Type B pancreatic cell (in vitro differentiated cells): Measurements from ENCODE around the gene SCLY. TPM values are rescaled to one million over a fixed set of nuclear protein-coding genes. Genes with fewer than 3 reads are reported as not detected.

Experiments used
- DNase-seq: peaks from one replicate; pipeline ENCODE4 v3.0.0; 2021; ENCODE audit warnings: mixed read lengths; ENCODE audit not compliant: unreplicated experiment; ENCODE audit errors: extremely low spot score
- H3K27ac Mint-ChIP-seq: 2 replicates; pipeline ENCODE4 v1.8.0; 2021; ENCODE audit warnings: mild to moderate bottlenecking, mixed read lengths
- H3K27me3 Mint-ChIP-seq: 2 replicates; pipeline ENCODE4 v1.8.0; 2021; ENCODE audit warnings: mixed read lengths
- H3K36me3 Mint-ChIP-seq: 2 replicates; pipeline ENCODE4 v1.8.0; 2021; ENCODE audit warnings: mixed read lengths
- H3K4me1 Mint-ChIP-seq: one replicate; pipeline ENCODE4 v1.8.0; 2021; ENCODE audit warnings: mixed read lengths; ENCODE audit not compliant: unreplicated experiment
- H3K4me3 Mint-ChIP-seq: 2 replicates; pipeline ENCODE4 v1.8.0; 2021; ENCODE audit warnings: mild to moderate bottlenecking, mixed read lengths
- H3K9me3 Mint-ChIP-seq: 2 replicates; pipeline ENCODE4 v1.8.0; 2021; ENCODE audit warnings: mixed read lengths
- CTCF ChIP-seq: fragments of 200-600 bp; sonication (generic); conservative IDR thresholded peaks from 2 replicates; pipeline ENCODE4 v1.5.0; 2021; ENCODE audit warnings: antibody characterized with exemption, mild to moderate bottlenecking
- total RNA-seq: library from RNA; stranded (reverse); gene quantifications from 2 replicates; pipeline ENCODE4 v1.2.1, GENCODE V29; 2021; ENCODE audit warnings: low replicate concordance

Gene SCLY
- total RNA-seq, 1 donor from 2014 or later, result 34.5 TPM

- Mint-ChIP-seq H3K27ac (no peak overlapping the region), H3K4me3 (no peak overlapping the region), H3K27me3 (no peaks in the 10 kb centered on the region), H3K4me1 (peaks cover 14% of the 10 kb centered on the region), H3K9me3 (no peaks in the 10 kb centered on the region), H3K36me3 (peaks cover 47% of the 10 kb centered on the region)
- DNase-seq, result no peak
- TF ChIP-seq CTCF, result no peak
These were observed 7.1 kb downstream of the SCLY start for GRCh38 chr2:238067939-238068338.

DNA sequence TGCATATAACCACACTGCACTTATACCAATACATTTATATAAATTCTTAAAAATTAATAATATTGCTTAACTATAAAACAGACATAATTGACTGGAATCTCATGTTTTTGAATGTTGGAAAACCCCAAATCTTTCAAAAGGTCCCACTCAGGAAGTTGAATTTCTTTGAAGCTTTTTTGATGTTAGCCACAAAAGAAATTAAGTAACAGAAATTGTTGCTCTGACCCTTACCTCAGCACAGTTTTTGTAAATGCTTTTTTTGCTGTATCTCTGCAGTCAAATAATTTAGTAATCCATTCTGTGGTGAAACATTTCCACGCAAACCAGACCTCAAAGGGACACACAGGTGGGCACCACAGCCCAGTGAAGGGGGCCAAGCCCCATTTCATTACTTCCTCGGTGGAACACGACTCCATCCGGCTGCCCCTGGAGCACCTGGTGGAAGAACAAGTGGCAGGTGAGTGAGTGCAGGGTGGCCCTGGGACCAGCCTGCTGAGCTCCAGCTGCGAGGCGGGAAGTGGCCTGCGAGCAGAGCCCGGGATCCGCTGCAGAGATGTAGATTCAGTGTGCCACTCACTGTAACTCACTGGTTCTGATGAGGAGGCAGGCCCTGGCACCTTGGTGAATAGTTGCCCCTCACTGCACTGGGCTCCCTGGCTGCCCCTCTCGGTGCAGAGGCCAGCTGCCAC lies 8.4 kb downstream of the SCLY start:
- no peak for DNase-seq
- Mint-ChIP-seq H3K9me3 (no peaks in the 10 kb centered on the region), H3K4me1 (peaks cover 3% of the 10 kb centered on the region), H3K27me3 (no peaks in the 10 kb centered on the region), H3K27ac (no peak overlapping the region), H3K4me3 (no peak overlapping the region), H3K36me3 (peaks cover 49% of the 10 kb centered on the region)
- TF ChIP-seq CTCF, result no peak

DNA sequence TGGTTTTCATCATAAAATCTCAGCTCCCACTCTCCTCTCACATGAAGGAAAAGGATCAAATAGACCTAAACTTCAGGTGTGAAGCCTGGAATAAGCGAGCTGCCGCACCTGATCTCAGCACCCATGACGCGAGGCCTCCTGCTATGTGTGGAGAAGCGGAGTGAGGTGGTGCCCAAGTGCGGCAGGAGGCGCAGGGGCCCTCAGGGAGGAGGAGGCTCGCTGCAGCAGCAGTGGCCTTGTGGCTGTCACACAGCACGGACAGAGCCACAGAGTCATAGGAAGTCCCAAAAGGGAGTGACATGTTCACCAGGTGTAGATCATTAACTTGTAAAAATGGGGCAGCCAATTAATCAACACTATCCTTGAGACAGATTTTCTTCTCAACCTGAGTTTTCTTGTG lies 9.1 kb downstream of the SCLY start:
- no peak for TF ChIP-seq CTCF
- Mint-ChIP-seq H3K27ac (no peak overlapping the region), H3K9me3 (no peaks in the 10 kb centered on the region)

DNA sequence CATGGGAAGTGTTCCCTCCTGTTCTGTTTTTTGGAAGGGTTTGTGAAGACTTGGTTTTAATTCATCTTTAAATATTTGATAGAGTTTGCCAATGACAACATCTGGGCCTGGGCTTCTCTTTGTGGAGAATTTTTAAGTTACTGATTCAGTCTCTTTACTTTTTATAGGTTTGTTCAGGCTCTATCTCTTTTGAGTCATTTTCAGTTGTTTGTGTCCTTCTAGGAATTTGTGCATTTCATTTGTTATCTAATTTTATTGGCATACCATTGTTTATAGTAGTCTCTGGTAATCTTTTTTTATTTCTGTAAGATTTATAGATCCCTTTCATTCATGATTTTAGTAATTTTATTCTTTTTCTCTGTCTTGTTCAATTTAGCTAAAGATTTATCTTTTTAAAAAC lies 14.6 kb downstream of the SCLY start:
- Mint-ChIP-seq H3K4me1 (no peaks in the 10 kb centered on the region), H3K36me3 (peaks cover 58% of the 10 kb centered on the region), H3K4me3 (no peak overlapping the region), H3K9me3 (peaks cover 6% of the 10 kb centered on the region), H3K27me3 (no peaks in the 10 kb centered on the region), H3K27ac (no peak overlapping the region)
- TF ChIP-seq CTCF, result no peak
- DNase-seq, result no peak

More for the DNA sequence above, 9.1 kb downstream of the SCLY start:
- no peak for DNase-seq
- H3K4me3 Mint-ChIP-seq, result no peak overlapping the region
- peaks cover 53% of the 10 kb centered on the region for H3K36me3 Mint-ChIP-seq
- H3K4me1 Mint-ChIP-seq, result no peaks in the 10 kb centered on the region
- H3K27me3 Mint-ChIP-seq, result no peaks in the 10 kb centered on the region

- no peak overlapping the region for H3K4me3 Mint-ChIP-seq
- H3K36me3 Mint-ChIP-seq, result peaks cover 65% of the 10 kb centered on the region
- H3K27me3 Mint-ChIP-seq, result no peaks in the 10 kb centered on the region
- DNase-seq, result no peak
- TF ChIP-seq CTCF, result no peak
- H3K27ac Mint-ChIP-seq, result no peak overlapping the region
- H3K4me1 Mint-ChIP-seq, result no peaks in the 10 kb centered on the region
- H3K9me3 Mint-ChIP-seq, result peaks cover 6% of the 10 kb centered on the region
These were observed 16.5 kb downstream of the SCLY start for GRCh38 chr2:238077292-238077691.
